Aortic smooth muscle cell (primary cell): ENCODE measurements around the gene ATP11B. TPM values are rescaled to one million over a fixed set of nuclear protein-coding genes. Genes with fewer than 3 reads are reported as not detected.

Source experiments
- total RNA-seq: library from RNA; depleted of rRNA; stranded (reverse); fragments of >200 nt; gene quantifications from 2 replicates; pipeline ENCODE4 v1.2.3, GENCODE V29; 2014

The ATP11B gene
- total RNA-seq = 68.4 and 81.9 TPM in 2 replicates

DNA sequence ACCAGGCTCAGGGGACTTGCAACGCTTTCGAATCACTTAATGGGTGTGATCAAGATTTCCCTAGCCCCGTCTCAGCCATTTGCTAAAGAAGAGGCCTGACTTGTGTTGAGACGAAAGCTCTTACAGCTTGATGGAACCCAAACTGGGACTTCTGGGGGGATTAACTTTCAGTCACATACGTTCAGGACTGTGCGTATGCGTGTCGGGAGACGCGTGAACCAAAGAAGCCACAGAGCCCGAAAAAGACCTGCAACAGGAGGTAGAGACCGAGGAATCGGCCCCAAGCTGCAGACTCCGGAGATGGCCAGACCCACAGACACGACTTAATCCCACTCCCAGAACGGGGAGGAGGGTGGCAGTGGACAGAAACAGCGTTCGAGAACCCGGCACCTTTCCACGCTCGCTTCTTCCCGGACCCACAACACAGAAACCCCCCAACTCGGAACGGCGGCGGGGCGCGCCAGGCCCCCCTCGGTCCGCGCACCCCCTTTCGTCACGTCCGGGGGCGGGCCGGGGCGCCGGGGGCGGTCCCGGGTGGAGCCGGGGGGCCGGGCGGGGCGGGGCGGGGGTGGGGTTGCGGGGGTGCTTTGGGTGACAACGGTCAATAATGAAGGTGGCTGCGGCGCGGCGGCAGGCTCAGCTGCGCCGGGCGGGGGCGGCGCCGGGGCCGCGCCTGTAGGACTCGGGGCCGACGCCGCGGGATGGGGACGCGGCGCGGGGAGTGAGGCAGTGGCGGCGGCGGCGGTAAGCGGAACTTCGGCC lies at the start of gene ATP11B:
Gene ATP11B (plus strand): TSS at position 604 of the 762 bp plus-strand sequence. CDS start 256 bp downstream, outside the sequence.

Other genes with a start within 250 kb of the ATP11B start
- gene DCUN1D1, start 187.0 kb downstream of the ATP11B start, total RNA-seq = 32.8 and 41.9 TPM in 2 replicates